ENCODE measurements around the gene CAMSAP1.

The CAMSAP1 gene

GRCh38 chr9:135939351-135940265 is 32.3 kb upstream of the CAMSAP1 start:
- no peak for DNase-seq (ENCODE audit: low read depth)

- DNase-seq (ENCODE audit: low read depth) = no peak
Measured at GRCh38 chr9:135937521-135938489, 30.5 kb upstream of the CAMSAP1 start.

GRCh38 chr9:135933114-135933513 is 25.8 kb upstream of the CAMSAP1 start:
- no peak for DNase-seq (ENCODE audit: low read depth)

GRCh38 chr9:135932656-135933055 is 25.3 kb upstream of the CAMSAP1 start:
- DNase-seq (ENCODE audit: low read depth) = no peak

- DNase-seq (ENCODE audit: low read depth) = no peak
Measured at GRCh38 chr9:135931349-135931820, 24.0 kb upstream of the CAMSAP1 start.

GRCh38 chr9:135930446-135931345 is 23.4 kb upstream of the CAMSAP1 start:
- no peak for DNase-seq (ENCODE audit: low read depth)

- DNase-seq (ENCODE audit: low read depth) = no peak
Measured at GRCh38 chr9:135929656-135930445, 22.5 kb upstream of the CAMSAP1 start.

- no peak for DNase-seq (ENCODE audit: low read depth)
Measured at GRCh38 chr9:135928731-135929655, 21.6 kb upstream of the CAMSAP1 start.

- no peak for DNase-seq (ENCODE audit: low read depth)
Measured at GRCh38 chr9:135928074-135928730, 20.9 kb upstream of the CAMSAP1 start.

- no peak for DNase-seq (ENCODE audit: low read depth)
Measured at GRCh38 chr9:135927195-135928013, 20.1 kb upstream of the CAMSAP1 start.

GRCh38 chr9:135926402-135927194 is 19.3 kb upstream of the CAMSAP1 start:
- no peak for DNase-seq (ENCODE audit: low read depth)

GRCh38 chr9:135925496-135926133 is 18.3 kb upstream of the CAMSAP1 start:
- no peak for DNase-seq (ENCODE audit: low read depth)

- DNase-seq (ENCODE audit: low read depth) = no peak
Measured at GRCh38 chr9:135924628-135925338, 17.4 kb upstream of the CAMSAP1 start.

GRCh38 chr9:135923508-135923907 is 16.2 kb upstream of the CAMSAP1 start:
- no peak for DNase-seq (ENCODE audit: low read depth)

GRCh38 chr9:135921749-135922310 is 14.5 kb upstream of the CAMSAP1 start:
- DNase-seq (ENCODE audit: low read depth) = no peak

Data from T follicular helper cell (primary cell).